Measurements from ENCODE around the gene WDR38.

WDR38 gene

DNA sequence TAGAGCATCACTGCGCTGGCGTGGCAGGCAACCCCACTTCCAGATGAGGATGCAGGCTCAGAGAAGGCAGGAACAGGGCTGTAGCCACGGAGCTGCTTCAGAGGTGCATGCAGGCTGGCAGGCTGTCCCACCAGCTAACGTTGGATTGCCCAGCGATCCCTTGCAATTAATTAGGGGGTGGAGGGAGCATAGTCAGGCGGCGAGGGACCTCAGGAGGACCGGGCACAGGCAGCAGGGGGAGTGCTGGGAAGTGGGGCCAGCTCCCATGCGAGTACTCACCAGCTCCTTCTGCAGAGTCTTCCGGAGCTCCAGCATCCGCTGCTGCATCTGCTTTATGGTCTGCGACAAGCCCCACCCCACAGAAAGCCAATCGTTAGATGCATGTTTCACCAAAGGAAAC lies 29.0 kb downstream of the WDR38 start:
- DNase-seq (ENCODE audit: low spot score) = no peak

DNA sequence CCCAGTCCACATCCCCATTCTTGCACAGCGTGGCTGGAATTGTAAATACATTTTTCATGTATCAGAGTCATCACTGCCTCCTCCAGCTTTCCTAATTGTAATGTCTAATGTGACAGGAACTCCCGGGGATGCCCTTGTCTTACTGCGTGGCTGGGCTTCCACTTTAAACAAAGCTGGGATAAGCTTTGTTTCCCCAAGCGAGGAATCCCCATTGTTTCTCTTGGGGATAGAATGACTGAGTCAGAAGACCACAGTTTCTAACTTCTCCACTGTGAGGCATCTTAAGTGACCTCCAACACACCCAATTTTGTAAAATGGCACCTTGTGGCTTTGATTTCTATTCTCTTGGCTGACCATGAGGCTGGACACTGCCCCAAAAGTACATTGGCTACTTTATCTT lies 31.1 kb downstream of the WDR38 start:
- DNase-seq (ENCODE audit: low spot score) = no peak

DNA sequence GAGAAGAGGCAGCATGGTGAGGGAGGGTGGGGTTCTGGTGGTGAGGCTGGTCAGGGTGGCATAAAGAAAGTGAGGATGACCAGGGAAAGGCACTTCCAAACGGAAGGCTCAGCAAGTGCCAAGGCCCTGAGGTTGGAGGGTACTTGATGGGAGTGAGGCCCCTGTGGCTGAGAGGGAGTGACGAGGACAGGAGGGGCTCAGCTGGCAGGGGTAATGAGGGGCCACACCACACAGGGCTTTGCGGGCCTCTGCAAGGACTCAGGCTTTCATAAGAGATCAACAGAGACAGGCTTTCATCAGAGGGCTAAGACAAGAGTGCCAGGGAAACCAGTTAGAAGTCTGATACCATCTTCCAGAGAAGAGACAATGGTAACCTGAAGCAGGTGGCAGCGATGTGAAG lies 32.3 kb downstream of the WDR38 start:
- DNase-seq (ENCODE audit: low spot score) = no peak

DNA sequence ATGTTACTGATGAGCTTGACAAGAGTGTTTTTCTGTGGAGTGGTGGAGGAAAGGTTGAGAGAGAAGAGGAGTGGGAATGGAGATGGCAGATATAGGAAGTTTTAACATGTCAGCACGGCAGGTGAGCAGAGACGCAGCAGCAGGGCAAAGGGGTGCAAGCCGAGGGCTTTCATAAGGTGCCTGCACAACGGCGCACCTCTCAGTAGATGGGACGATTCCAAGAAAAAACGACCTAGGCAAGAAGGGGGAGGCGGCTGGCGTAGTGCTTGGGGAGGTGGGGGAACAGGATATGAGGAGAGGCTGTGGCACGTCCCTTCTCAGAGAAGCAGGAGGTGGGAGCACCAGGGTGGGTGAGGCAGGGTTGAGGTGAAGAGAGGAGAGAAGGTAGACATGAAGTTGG lies 33.2 kb downstream of the WDR38 start:
- DNase-seq (ENCODE audit: low spot score) = no peak

DNA sequence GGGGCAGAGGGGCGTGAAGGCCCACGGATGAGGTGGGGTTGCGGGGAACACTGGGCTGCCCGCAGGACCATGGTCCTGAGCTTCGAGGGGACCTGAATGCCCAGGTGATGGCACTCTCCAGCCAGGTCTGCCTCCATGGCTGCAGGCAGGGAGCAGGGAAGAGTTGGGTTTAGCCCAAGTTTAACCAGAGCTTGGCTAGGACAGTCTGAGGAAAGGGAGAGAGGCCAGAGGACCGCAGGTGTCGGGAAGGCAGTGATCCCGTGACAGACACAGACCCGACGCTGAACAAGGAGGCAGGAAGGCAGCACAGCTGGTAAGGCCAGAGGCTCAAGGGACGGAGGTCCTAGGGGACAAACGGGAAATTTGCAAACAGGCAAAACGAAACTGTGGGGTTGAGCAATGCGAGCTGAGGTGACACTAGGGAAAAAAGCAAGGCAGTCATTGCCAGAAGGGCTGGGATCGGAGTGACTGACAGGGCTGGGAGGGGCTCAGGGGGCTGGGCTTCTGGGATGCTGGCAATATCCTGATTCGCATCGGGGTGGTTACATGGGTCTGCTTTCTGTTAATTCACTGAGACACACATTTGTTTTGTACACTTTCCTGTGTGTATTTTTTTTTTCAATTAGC lies 33.7 kb downstream of the WDR38 start:
- no peak for DNase-seq (ENCODE audit: low spot score)

DNA sequence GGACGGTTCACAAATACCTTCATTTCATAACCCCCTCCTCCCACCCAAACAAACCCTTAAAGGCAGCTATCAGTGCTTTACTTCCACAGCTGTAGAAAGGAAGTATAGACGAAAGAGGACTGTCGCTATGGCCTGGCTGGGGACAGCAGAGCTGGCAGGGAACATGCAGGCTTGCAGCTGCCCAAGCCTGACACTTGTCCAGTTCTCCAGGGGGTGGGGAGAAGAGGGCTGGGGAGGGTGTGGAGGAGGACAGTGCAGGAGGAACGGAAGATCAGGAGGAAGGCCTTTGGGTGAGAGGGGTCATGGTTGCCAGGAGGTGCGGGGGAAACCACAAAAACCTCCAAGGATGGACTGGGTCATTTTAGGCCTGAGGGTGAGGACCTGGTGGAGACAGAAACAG lies 34.6 kb downstream of the WDR38 start:
- no peak for DNase-seq (ENCODE audit: low spot score)

DNA sequence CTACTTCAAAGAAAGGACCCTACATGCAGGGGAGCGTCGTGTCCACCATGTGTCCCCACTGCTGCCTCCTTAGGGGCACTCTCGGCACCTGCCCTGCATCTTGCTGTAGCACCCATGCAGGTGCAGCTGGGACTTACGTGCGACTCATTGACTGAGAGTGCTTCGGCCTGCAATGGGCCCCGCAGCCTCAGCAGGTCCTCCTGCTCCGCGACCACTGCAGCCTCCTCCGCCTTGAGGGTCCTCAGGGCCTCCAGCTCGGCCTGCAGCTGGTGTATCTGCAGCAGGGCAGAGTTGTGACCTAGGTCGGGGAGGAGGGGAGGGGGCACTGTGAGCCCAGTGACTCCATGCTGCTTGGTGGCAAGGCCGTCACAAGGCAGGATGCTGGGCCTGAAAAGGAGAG lies 35.7 kb downstream of the WDR38 start:
- DNase-seq (ENCODE audit: low spot score) = no peak

DNA sequence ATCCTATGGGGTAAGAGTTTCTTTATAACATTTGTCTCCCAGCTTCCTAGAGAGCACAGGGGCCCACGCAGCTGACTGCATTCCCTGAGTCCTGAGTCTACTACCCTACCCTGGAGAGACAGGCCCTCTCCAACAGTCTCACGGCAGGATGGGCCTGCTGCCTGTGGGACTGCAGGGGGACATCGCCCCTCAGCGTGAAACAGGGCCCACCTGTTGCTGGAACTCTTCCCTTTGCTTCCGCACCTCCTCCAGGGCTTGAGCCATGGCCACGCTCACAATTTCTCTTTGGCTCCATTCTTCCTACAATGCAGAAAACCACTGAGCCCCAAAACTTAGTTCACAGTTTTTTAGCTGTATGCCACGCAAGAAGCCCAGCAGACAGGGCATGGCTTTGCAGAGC lies 36.9 kb downstream of the WDR38 start:
- DNase-seq (ENCODE audit: low spot score) = no peak

DNA sequence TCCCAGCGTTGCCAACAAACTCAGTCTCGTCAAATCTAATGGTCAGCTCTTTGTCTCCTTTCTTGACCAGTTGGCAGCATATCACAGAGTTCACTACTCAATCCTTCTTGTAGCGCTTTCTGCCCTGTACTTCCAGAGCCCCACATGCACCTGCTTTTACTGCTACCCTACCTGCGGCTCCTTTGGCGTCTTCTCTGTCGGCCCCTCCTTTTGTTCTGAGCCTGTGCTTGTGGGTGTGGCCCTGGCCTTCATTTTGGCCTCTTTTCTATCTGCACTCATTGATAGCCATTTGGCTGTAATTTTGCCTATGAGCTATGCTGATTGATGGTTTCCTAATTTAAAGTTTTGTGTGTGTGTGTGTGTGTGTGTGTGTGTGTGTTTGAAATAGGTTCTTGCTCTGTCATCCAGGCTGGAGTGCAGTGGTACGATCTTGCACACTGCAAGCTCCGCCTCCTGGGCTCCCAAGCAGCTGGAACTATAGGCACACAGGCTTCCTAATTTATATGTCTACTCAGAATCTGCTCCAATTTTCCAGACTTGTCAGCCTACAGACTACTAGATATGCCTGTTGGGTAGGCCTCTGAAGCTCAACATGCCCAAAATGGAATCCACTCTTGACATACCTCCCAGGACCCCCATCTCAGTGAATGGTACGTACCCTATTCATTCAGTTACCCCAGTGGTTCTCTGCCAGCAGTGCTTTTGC lies 40.9 kb downstream of the WDR38 start:
- no peak for DNase-seq (ENCODE audit: low spot score)

DNA sequence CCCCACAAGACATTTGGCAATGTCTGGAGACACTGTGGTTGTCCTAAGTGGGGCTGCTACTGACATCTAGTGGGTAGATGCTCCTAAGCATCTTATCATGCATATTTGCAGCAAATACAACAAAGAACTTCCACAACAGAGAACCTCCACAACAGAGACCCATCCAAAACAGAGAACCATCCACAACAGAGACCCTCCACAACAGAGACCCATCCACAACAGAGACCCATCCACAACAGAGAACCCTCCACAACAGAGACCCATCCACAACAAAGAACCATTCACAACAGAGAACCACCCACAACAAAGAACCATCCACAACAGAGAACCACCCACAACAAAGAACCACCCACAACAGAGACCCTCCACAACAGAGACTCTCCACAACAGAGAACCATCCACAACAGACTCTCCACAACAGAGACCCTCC lies 41.5 kb downstream of the WDR38 start:
- DNase-seq (ENCODE audit: low spot score) = peak; percentile 19

DNA sequence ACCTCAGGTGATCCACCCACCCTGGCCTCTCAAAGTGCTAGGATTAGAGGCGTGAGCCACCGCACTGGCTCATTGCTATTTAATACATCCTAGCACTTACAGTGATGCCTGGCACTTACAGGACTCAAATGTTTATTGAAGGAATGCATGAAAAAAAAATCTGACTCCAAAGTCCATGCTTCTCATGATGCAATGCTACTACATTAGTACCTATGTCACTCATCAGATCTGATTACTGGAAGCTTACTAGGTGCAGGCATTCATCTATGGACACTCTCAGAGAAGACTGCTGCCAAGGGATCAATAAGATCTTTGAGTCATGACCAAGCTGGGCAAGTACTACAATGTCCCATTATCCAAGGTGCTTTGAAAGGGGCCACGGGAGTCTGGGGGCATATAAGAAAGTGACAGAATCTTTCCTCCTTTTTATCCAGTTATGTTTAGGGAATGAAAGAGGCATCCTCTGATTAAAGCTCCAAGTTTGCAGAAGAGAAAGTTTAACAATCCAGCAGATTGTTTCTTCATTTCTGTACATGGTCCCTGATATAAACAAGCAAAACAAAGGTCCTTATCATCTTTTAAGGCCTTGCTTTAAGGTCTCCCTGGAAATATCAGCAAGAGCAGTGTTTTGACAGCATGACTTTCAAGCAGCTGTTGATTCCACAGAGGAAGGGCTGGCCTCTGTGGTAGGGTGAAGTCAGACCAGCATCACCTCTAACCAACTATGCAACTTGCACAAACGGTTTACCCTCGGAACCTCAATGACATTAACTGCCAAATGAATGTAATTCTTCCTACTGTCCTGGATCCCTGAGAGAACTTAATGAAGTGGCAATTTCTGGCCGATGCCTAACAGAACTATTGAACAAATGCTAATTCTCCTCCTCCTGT lies 44.6 kb downstream of the WDR38 start:
- no peak for DNase-seq (ENCODE audit: low spot score)

DNA sequence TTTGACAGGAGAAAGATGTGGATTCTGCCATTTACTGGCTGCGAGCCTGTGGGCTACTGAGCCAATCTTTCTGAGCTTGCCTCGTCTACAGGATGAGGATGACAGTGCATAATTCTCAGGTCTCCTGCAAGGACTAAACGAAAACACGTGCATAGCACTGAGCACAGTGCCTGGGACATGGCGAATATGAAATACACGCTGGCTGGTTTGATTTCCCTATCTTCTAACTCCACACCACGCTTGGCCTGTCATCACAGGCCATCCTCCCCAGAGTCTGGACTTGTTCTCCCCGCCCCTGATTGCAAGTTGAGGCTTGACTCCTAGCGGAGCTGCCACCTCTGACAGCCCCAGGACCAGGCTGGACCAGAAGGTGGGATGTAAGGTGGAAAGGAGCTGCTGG lies 46.6 kb downstream of the WDR38 start:
- DNase-seq (ENCODE audit: low spot score) = no peak

DNA sequence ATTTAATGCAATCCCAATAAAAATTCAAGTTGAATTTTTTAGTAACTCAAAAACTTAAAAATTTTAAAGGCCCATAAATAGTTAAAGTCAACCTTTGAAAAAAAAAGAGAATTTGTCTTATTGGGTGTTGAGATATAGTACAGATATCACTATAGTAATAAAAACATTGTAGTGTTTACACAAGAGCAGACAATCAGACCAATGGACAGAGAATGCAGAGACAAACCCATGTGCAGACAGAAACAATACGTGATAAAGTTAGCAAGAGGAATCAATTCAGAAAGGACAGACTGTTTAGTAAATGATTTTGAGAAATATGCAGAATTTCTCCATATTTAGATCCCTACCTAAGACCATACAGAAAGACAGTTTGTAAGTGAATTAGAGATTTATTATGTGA lies 53.7 kb downstream of the WDR38 start:
- DNase-seq (ENCODE audit: low spot score) = no peak

Measured in hematopoietic multipotent progenitor cell treated with erythropoietin and hydrocortisone succinate and interleukin-3 and kit ligand, for 17 days (in vitro differentiated cells).